ENCODE results near the gene MAMDC4.

GRCh38 chr9:136862849-136863622, 10.9 kb downstream of the MAMDC4 start:
- TF ChIP-seq CTCF (IDR thresholded peaks at IDR 0.05; ENCODE audit: low read length) (no peak), EZH2 (IDR thresholded peaks at IDR 0.05; ENCODE audit: borderline replicate concordance, low read length) (no peak)

Data from OCI-LY1 (cell line).